HG03558 (cell line): Measurements from ENCODE around the gene TIMM23B.
"Not testable (repeated sequence)": the region's sequence is repeated elsewhere in the genome, so short reads cannot be mapped to it uniquely, and the experiment has no call there.

Experiments
- ATAC-seq: cut with Tn5 transposase; IDR thresholded peaks from one replicate; pipeline ENCODE4 v1.9.1; 2021; ENCODE audit warnings: moderate number of reproducible peaks; ENCODE audit not compliant: unreplicated experiment; ENCODE audit errors: extremely low read depth

TIMM23B gene

DNA sequence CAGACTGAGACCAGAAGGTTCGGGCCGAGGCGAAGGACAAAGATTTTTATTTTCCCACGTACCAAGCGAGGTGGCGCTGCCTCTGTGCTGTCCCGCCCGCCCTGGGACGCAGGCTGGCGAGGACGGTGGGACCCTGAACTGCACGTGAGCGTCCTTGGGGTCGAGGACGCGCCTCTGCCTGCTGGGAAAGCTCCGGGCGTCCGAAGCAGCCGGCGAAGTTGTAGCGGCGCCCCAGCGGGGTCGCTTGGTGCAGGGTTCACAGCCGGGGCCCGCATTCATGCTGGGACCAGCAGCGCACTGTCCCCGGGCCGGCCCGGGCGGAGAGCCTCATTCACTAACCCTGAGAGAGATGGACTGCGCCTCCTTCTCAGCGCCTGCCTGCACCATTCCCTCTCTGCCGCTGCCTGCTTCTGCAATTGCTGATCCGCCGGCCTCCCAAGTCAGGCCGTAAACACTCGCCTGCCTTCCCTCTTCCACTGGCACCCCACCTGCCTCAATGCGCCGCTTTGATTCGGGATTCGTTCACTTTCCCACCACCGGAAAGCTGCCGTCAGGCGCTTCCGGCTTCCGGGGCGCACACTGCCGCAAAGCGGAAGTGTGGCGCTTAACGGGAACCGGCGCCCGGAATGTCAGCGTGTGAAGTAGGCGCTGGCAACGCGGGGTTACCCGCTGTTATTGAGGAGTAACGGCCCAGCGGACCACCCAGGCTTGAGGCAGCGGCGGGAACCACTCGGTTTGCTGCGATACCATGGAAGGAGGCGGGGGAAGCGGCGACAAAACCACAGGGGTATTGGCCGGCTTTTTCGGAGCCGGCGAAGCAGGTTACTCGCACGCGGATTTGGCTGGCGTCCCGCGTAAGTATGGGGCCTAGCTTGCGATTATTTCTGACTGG is at the start of gene TIMM23B, which contains the start of gene PARG:
Gene TIMM23B (plus strand): TSS at position 607 of the 892 bp plus-strand sequence. CDS start 142 bp downstream, at position 749.
Gene PARG (minus strand): TSS at position 581 of the 892 bp plus-strand sequence. CDS start 302 bp downstream, at position 279.
- ATAC-seq = not testable (repeated sequence)

GRCh38 chr10:49899999-49900398 is 41.9 kb upstream of the TIMM23B start:
- not testable (repeated sequence) for ATAC-seq

- ATAC-seq = not testable (repeated sequence)
These were observed 41.4 kb upstream of the TIMM23B start for GRCh38 chr10:49900406-49900805.

DNA sequence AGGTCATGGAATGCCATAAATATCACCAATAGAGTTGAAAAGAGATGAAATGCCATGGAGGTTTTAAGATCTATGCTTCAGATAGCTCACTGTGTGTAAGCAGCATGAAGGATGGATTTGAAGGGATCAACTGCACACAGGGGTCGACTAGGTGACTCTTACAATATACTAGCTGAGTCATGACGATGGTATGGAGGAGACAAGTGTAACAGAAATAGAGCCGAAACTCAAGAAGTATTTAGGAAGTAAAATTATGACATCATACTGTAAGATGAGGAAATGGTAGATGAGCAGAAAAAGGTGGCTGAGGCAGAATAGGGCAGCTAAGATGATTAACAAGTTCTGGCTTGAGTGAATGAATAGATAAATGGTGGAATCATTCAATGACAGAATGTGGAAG is 38.0 kb upstream of the TIMM23B start:
- not testable (repeated sequence) for ATAC-seq

- ATAC-seq = not testable (repeated sequence)
These were observed 33.4 kb upstream of the TIMM23B start for GRCh38 chr10:49908290-49909080.

- ATAC-seq = not testable (repeated sequence)
These were observed 31.6 kb upstream of the TIMM23B start for GRCh38 chr10:49910295-49910694.

DNA sequence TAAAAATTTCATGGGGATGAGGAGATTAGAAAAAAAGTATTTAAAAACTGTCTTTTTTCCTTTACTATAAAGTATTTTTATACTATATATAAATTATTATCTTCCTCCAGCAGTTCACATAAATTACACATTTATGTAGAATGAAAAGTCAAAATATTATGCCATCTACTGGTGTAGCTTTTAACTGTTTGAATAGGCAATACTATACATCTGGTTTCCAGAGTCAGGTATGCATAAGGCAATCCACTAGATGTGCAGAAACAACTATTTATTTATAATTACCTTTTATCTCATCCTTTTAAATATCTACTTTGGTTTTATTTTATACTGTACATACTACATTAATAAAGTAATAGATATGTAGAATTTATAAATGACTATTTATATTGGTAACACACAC is 25.4 kb upstream of the TIMM23B start:
- not testable (repeated sequence) for ATAC-seq

GRCh38 chr10:49917927-49918326 is 23.9 kb upstream of the TIMM23B start:
- not testable (repeated sequence) for ATAC-seq

GRCh38 chr10:49922041-49922440 is 19.8 kb upstream of the TIMM23B start:
- not testable (repeated sequence) for ATAC-seq

DNA sequence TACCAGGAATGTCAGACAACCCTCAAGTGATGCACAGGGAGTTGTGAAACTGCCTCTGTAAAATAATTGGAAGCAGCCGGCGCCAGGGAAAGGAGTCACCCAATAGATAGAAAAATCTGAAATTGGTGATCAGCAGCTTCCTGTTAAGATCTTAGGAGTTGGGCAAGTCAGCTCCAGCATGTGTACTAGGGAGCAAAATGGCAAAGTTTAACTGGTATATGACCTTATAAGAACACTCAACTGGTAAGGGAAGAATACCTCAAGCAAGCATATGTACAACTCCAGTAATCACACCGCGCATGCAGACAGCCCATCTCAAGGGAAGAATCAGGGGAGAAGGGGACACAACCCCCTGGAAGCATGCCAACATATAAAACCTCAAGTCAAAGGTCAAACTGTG is 18.3 kb upstream of the TIMM23B start:
- not testable (repeated sequence) for ATAC-seq

- ATAC-seq = not testable (repeated sequence)
These were observed 10.6 kb upstream of the TIMM23B start for GRCh38 chr10:49931276-49931675.

GRCh38 chr10:49931959-49932728 is 9.7 kb upstream of the TIMM23B start:
- ATAC-seq = not testable (repeated sequence)

- not testable (repeated sequence) for ATAC-seq
These were observed 469 bp downstream of the TIMM23B start for GRCh38 chr10:49942339-49942705.

- ATAC-seq = not testable (repeated sequence)
These were observed 1.8 kb downstream of the TIMM23B start for GRCh38 chr10:49943607-49944006.

DNA sequence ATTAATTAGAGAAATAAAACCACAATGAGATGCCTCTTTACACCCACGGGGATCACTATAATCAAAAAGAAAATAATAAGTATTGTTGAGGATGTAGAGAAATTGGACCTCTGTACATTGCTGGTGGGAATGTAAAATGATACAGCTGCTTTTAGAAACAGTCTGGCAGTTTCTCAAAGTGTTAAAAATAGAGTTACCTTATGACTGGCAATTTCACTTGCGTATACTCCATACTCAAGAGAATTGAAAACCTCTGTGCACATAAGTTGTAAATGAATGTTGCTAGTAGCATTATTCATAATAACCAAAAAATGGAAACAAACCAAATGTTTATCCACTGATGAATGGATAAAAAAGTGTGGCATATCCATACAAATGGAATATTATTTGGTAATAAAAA is 6.3 kb downstream of the TIMM23B start:
- ATAC-seq = not testable (repeated sequence)

DNA sequence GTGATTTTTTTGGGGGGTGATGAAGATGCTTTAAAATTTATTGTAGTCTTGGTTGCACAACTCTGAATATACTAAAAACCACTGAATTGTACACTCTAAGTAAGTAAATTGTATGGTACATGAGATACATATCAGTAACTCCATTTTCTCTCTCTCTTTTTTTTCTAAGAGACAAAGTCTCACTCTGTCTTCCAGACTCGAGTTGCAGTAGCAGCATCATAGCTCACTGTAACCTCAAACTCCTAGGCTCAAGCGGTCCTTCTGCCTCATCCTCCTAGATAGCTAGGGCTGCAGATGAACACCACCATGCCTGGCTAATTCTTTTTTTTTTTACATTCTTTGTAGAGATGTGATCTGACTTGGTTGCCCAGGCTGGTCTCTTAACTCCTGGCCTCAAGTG is 6.9 kb downstream of the TIMM23B start:
- not testable (repeated sequence) for ATAC-seq

GRCh38 chr10:49952006-49952405 is 10.2 kb downstream of the TIMM23B start:
- not testable (repeated sequence) for ATAC-seq

GRCh38 chr10:49953122-49953521 is 11.3 kb downstream of the TIMM23B start:
- ATAC-seq = not testable (repeated sequence)

DNA sequence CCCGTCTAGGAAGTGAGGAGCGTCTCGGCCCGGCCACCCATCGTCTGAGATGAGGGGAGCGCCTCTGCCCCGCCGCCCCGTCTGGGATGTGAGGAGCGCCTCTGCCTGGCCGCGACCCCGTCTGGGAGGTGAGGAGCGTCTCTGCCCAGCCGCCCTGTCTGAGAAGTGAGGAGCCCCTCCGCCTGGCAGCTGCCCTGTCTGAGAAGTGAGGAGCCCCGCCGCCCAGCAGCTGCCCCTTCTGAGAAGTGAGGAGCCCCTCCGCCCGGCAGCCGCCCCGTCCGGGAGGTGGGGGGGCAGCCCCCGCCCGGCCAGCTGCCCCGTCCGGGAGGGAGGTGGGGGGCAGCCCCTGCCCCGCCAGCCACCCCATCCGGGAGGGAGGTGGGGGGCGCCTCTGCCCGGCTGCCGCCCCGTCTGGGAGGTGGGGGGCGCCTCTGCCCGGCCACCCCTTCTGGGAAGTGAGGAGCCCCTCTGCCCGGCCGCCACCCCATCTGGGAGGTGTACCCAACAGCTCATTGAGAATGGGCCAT is 28.5 kb downstream of the TIMM23B start:
- not testable (repeated sequence) for ATAC-seq

GRCh38 chr10:49971466-49971865 is 29.6 kb downstream of the TIMM23B start:
- ATAC-seq = not testable (repeated sequence)
